Thyroid gland (tissue), 4 donors: ENCODE measurements around the gene RAPGEF1.

Source experiments
- CTCF ChIP-seq, 6 experiments: fragments of 200-600 bp in 3 of 6; fragments of 450-650 bp in 3 of 6; sonication (generic) in 3 of 6; IDR thresholded peaks; one replicate each; pipeline ENCODE4 v1.5.1; 2016 to 2019; ENCODE audit warnings: antibody characterized with exemption in 6 of 6, mild to moderate bottlenecking in 2 of 6, inconsistent platforms in 1 of 6, moderate library complexity in 1 of 6
- POLR2A ChIP-seq, 2 donors: fragments of 450-650 bp; IDR thresholded peaks; one replicate each; pipeline ENCODE4 v1.6.1; 2017; ENCODE audit warnings: antibody characterized with exemption in 2 of 2, mild to moderate bottlenecking in 2 of 2, moderate library complexity in 1 of 2

GRCh38 chr9:131582466-131583336, 157.2 kb downstream of the RAPGEF1 start:
- TF ChIP-seq CTCF (IDR thresholded peaks at IDR 0.05): no peak
- TF ChIP-seq POLR2A (IDR thresholded peaks at IDR 0.05): no peak
